Fibroblast of villous mesenchyme (primary cell): ENCODE results near the gene ZFHX3. TPM values are rescaled to one million over a fixed set of nuclear protein-coding genes. Genes with fewer than 3 reads are reported as not detected.
A peak's percentile ranks its signal among the peaks of the same experiment; 100 is the strongest.
"Not testable (repeated sequence)": the region's sequence is repeated elsewhere in the genome, so short reads cannot be mapped to it uniquely, and the experiment has no call there.

Source experiments
- DNase-seq: peaks from one replicate; pipeline ENCODE4 v3.0.0-alpha.2; 2010; ENCODE audit warnings: low read depth
- H3K4me3 ChIP-seq: 2 replicates; pipeline ENCODE4 v1.5.1; 2011; ENCODE audit warnings: low read depth, mild to moderate bottlenecking, low read length
- total RNA-seq: library from RNA; depleted of rRNA; stranded (reverse); fragments of >200 nt; gene quantifications from 2 replicates; pipeline ENCODE4 v1.2.3, GENCODE V29; 2012
- TF ChIP-seq, protein P1 (sequence below): IDR thresholded peaks from 2 replicates; pipeline ENCODE4 v1.5.1; 2012; ENCODE audit warnings: low read depth, mild to moderate bottlenecking, low read length; ENCODE audit not compliant: insufficient read depth

Gene ZFHX3
- total RNA-seq, 1 donor = 3.9 TPM

DNA sequence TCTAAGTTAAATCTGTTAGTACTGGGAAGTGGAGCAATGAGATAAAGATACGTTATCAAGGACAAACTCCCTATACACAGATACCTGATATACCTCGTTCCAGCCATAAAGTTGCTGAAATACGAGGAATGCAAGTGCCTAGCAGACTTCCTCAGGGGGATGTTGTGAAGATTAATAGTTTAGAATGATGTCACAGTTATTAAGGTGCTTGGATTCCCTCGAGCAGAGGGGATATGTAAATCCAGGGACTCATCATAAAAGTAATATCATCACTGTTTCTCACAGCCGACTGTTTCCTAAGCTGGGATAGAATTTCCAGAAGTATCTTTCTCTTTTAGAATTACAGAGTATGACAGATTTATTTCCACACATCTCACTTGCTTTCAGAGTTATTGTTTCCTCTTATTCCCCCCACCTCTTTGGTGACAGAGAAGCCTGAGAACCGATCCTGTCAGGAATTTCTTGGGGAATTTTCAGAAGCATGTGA lies 28.4 kb upstream of the ZFHX3 start:
- TF ChIP-seq, protein P1, sequence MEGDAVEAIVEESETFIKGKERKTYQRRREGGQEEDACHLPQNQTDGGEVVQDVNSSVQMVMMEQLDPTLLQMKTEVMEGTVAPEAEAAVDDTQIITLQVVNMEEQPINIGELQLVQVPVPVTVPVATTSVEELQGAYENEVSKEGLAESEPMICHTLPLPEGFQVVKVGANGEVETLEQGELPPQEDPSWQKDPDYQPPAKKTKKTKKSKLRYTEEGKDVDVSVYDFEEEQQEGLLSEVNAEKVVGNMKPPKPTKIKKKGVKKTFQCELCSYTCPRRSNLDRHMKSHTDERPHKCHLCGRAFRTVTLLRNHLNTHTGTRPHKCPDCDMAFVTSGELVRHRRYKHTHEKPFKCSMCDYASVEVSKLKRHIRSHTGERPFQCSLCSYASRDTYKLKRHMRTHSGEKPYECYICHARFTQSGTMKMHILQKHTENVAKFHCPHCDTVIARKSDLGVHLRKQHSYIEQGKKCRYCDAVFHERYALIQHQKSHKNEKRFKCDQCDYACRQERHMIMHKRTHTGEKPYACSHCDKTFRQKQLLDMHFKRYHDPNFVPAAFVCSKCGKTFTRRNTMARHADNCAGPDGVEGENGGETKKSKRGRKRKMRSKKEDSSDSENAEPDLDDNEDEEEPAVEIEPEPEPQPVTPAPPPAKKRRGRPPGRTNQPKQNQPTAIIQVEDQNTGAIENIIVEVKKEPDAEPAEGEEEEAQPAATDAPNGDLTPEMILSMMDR = no peak
- no peak overlapping the region for H3K4me3 ChIP-seq
- no peak for DNase-seq

DNA sequence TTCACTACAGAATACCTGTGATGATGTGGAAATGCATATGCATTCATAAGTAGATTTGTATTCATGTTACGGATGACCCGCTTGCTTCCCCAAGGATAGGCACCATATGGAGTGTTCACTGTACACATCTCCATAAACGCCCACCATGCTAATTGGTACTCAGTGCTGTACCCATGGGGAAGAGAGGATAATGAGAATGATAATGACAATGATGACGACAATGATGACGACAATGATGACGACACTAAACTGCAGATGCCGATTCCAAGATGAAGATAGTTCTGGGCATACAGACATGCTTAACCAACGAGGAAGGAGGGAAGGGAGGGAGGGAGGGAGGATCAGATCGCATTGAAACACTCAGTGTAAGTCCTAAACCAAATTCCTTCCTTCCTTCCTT lies 26.5 kb upstream of the ZFHX3 start:
- TF ChIP-seq, protein P1 = no peak
- no peak for DNase-seq
- H3K4me3 ChIP-seq = no peak overlapping the region

DNA sequence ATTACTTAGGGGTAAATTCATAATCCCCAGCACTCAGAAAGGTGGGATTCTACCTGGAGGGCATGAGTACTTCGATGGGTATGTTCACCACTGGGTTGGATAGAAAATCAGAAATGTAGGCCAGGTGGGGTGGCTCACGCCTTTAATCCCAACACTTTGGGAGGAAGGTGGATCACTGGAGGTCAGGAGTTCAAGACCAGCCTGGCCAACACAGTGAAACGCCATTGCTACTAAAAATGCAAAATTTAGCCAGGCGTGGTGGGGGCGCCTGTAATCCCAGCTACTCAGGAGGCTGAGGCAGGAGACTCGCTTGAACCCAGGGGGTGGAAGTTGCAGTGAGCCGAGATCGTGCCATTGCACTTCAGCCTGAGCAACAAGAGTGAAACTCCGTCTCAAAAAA lies 24.1 kb upstream of the ZFHX3 start:
- DNase-seq, H3K4me3 ChIP-seq: not testable (repeated sequence)

DNA sequence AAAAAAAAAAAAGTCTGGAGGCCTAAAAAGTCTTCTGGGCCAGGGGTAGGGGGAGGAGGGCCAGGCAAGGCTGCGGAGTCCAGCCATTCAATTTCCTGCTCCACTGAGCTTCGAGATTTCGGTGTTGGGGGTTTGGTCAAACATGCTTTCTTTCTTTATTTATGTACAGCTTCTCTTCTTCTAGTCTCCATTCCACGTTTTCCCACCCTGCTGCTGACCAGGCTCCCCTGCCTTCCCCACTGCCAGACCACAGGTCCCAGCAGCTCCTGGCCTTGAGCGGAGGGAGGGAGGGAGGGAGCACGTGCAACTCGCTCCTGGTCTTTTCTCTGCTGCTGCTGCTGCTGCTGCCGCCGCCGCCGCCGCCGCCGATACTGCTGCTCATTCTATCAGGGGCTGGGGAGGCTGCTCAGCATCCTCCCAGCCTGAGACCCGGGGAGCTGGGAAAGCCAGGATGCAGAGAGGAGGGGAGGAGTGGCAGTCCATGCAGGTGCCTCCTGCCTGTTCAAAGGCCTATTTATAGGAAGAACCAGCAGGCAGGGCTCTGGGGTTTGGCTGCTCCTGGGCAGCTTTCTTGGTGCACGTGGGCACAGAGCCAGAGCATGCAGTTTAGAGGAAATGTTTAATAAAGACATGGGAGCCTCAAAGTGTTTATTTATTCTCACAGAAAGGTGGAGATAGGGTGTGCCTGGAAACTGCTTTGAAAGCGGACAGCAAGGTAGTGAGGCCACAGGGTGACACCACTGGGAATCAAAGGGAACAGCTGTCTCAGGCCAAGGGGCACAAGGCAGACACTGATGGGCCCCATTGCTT lies 23.4 kb upstream of the ZFHX3 start:
- peak overlapping the region; percentile 9 for H3K4me3 ChIP-seq

DNA sequence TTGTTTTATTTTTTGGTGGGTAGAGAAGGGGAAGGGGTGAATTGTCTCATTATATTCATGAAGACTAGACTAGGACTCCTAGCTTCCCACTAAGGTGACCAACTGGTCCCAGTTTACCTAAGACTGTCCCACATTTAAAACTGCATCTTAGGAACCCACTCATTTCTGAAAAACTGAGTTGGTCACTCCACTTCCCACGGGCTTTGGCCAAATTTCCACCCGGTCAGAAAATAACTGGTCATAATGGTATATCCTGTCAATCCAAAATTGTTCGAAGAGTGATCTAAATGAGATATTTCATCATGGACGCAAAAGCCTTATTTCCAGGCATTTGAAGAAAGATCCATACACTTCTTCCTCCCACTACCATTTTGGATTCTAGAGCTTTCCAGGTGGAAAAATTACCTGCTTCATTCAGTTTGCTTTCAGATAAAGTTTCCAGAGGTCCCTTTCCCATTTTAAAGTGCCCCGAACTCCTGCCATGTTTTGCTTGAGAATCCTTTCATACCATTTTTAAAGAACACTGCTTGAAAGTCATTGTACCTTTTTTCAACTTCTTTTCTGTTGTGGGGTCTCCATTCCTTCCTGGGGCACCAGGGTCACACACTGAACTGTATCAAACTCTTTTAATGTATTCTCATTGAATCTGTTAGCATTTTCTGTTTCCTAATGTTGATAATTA lies 21.8 kb upstream of the ZFHX3 start:
- no peak for DNase-seq
- TF ChIP-seq, protein P1 = no peak
- H3K4me3 ChIP-seq = no peak overlapping the region

More for the DNA sequence above, 23.4 kb upstream of the ZFHX3 start:
- TF ChIP-seq, protein P1 = no peak
- peak; percentile 55 for DNase-seq

DNA sequence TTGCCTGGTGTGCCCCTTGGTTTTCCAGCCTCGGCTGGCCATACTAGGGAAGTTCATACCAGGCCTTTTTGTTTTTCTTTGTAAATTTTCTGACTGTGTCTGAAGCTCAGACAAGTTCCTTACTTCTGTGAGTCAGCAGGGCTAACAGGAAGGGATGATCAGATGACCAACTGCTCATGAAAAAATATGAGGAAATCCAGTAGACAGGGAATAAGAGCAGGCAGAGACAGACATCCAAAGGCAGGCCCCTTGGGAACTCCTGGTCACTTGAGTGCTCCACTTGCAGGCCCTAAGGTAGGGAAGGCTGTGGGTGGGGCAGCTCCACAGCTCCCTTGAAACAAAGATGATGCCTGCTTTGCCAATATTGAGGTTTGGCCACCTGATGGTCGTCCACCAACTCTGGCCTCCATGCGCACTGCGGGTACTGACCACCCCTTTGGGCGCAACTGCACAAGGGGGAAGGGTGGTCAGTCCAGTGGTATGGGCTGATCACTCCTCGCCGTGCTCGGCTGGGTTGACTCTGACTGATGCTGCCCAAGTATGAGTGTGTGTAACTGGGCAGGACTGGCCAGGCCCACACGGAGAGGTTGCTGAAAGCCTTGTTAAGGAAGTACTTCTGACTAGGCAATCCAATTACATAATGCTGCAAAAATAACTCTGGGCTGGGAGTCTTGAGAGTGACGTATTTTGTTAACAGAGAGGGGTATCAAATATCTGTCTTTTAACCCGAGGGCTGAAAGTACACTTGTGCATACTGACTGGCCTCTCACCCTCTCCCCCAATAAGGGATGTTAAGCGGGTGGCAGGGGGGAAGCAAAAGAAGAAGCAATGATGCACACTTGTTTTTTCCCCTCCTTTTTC lies 20.8 kb upstream of the ZFHX3 start:
- peak; percentile 91 for DNase-seq
- TF ChIP-seq, protein P1 = no peak
- H3K4me3 ChIP-seq = no peak overlapping the region
